DMS114 treated with DMSO at 0.1 percent for 48 hours (cell line): ENCODE results near the gene ASB11.
"Not testable (repeated sequence)": the region's sequence is repeated elsewhere in the genome, so short reads cannot be mapped to it uniquely, and the experiment has no call there.

Experiments
- DNase-seq: peaks from one replicate; lab custom pipeline; 2025; ENCODE audit not compliant: unreplicated experiment; lab: John Stamatoyannopoulos, UW

The ASB11 gene

GRCh38 chrX:15310117-15310516 is 5.3 kb downstream of the ASB11 start:
- no peak for DNase-seq

DNA sequence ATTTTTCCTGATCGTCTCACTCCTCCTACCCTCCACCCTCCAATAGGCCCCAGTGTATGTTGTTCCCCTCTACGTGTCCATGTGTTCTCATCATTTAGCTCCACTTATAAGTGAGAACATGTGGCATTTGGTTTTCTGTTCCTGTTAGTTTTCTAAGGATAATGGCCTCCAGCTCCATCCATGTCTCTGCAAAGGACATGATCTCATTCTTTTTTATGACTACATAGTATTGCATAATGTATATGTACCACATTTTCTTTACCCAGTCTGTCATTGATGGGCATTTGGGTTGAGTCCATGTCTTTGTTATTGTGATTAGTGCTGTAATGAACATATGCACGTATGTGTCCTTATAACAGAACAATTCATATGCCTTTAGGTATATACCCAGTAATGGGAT is 9.5 kb downstream of the ASB11 start:
- DNase-seq: not testable (repeated sequence)

GRCh38 chrX:15301924-15302323 is 13.5 kb downstream of the ASB11 start:
- no peak for DNase-seq

- DNase-seq: peak; percentile 2
Observed at GRCh38 chrX:15299941-15300851, 15.2 kb downstream of the ASB11 start.

- no peak for DNase-seq
Observed at GRCh38 chrX:15298780-15299179, 16.7 kb downstream of the ASB11 start.

DNA sequence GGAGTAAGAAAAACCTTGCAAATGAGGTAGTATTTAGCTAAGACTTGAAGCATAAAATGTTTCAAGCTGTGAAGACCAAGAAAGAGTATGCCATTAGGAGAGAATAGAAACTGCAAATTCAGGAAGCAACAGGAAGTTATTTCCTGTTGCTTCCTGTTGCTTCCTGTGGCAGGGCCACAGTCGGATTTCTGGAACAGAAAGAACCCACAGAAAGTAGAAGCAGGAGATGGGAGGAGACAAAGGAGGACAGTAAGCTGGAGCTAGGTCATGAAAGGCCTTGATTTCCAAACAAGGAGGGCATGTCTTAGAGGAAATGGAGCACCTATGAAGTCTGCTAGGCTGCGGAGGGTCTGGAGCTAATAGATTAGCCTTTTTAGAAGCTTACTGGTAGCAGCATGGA is 17.2 kb downstream of the ASB11 start:
- DNase-seq: no peak

GRCh38 chrX:15293451-15293850 is 22.0 kb downstream of the ASB11 start:
- no peak for DNase-seq

GRCh38 chrX:15292861-15293260 is 22.6 kb downstream of the ASB11 start:
- no peak for DNase-seq

- no peak for DNase-seq
Observed at GRCh38 chrX:15277604-15278003, 37.8 kb downstream of the ASB11 start.

- no peak for DNase-seq
Observed at GRCh38 chrX:15274946-15275345, 40.5 kb downstream of the ASB11 start.

- DNase-seq: not testable (repeated sequence)
Observed at GRCh38 chrX:15273275-15273674, 42.2 kb downstream of the ASB11 start.

DNA sequence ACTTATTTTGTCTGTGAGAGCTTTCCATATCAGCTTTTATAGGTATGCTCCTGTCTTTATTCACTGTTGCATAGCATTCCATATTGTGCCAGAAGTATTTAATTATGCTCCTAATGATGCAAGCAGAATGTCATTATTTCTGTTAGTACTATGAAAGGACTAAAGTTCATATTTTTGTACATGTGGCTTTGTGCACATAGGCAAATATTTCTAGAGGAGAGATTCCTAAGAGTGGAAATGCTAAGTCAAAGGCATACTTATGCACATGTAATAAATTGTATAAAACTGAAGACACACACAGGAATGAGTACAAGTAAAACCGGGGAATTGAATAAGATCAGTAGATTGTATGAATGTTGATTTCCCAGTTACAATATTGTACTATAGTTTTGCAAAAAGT is 43.7 kb downstream of the ASB11 start:
- DNase-seq: no peak

GRCh38 chrX:15269618-15270521 is 45.6 kb downstream of the ASB11 start, which contains the start of gene ASB9:
Gene ASB9, minus strand, starts transcription at chrX:15270083. Its CDS starts 209 bp downstream, at chrX:15269874.
- DNase-seq: no peak

GRCh38 chrX:15269120-15269519 is 46.3 kb downstream of the ASB11 start:
- DNase-seq: no peak

DNA sequence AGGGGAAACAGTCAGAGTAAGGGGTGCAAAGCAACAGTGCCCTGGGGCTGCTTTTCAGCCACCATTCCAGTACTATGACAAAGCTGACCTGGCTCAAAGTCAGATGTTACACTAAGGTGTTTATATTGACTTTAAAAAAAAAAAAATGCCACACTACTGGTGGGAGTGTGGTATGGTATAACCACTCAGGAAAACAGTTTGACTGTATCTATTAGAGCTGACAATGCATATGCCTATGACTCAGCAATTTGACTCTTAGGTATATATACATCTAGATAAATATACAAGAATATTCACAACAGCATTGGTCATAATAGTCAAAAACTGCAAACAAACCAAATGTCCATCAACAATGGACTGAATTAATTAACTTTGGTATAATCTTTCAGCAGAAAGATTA is 60.6 kb downstream of the ASB11 start:
- no peak for DNase-seq

DNA sequence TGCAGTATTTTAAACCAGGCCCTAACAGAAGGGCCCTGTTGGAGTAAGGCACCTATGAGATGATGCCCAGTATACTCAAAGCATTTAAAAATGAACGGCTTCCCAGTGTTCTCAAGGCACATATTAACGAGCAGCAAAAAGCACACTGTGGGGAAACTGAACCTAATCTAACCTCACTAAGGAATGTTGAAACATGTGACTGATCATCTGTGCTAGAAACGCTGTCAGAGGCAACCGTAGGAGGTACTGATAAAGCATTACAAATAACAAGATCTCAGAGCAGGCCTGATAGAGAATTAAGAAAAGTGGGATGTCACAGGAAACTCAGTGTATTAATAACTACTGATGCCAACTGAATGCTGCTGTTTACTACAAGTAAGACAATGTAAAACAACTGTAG is 69.5 kb downstream of the ASB11 start:
- DNase-seq: no peak

GRCh38 chrX:15244421-15244820 is 71.0 kb downstream of the ASB11 start:
- DNase-seq: no peak

GRCh38 chrX:15242899-15243555 is 72.4 kb downstream of the ASB11 start:
- peak; percentile 26 for DNase-seq

DNA sequence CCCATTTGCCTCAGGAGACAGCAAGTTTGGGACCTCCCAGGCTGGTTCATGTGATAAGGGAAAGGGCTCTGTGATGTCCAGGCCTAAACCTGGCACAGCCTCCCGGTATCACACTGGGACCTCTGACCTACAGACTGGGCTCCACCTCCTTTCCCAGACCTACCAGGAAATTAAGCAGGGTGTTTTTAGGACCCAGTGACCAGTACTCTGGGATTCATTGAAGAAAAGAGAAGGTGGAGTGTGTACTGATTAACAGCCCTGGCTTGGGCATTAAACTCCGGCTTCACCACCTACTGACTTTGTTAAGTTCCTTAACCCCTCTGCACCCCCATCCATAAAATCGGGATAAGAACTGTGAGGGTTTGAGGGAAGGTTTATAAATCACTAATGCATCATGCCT is 74.1 kb downstream of the ASB11 start:
- DNase-seq: no peak

DNA sequence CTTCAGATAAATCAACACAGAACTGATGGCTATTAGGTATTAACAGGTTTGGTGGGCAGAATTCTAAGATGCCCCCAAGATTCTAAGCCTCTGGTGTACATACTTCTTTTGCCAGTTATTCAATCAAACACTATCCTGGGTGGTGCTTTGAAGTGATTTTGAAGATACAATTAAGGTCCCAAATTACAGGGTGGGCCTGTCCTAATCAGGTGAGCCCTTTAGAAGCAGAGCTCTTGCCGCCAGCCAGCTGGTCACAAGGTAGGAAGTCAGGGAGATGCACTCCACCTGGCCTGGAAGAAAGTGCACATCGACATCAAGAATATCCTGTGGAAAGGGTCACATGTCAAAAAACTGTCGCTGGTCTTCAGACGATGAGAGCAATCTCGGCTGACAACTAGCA is 75.0 kb downstream of the ASB11 start:
- DNase-seq: no peak

DNA sequence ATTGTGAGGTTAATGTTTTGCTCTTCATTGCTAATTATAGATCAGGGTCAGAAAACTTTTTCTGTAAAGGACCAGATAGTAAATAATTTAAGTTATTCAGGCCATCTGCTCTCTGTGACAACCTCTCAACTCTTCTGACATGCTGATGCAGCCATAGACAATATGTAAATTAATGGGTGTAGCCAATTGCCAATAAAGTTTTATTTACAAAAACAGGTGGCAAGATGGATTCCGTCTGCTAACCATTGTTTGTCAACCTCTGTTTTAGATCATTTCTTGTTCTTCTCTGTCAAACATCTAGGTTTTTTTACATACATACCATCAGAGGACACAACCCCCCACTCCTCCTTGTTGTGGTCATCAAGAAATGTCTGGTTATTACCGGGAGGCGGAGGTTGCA is 79.3 kb downstream of the ASB11 start:
- no peak for DNase-seq
